Measurements from ENCODE around the gene UBASH3A. TPM values are rescaled to one million over a fixed set of nuclear protein-coding genes. Genes with fewer than 3 reads are reported as not detected.
A peak's percentile ranks its signal among the peaks of the same experiment; 100 is the strongest.

Gene UBASH3A
- polyA plus RNA-seq, 3 donors = not detected

DNA sequence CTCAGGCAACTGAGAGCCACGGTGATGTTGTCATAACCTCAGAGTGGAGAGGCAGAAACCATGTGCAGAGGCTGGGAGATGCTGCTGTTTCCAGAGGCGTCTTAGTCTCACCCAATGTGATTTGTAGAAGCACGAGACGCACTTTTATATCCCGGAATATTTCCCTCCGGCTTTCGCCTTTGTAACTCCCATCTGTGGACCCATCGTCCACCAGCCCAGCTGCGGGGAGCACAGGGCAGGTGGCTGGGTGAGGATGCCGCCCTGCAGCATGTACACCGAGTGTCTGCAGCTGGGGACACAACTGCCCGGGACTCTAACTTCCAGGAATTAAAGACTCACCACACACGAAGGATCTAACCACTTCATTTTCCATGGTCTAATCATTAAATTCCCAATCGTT, 43.5 kb downstream of the UBASH3A start:
- Histone ChIP-seq H3K27ac (ENCODE audit: low read depth in 1 of 2, low read length in 2 of 2) (no peak overlapping the region), H3K4me2 (replicated peaks; ENCODE audit: extremely low read depth, low read length, poor library complexity, severe bottlenecking) (no peak overlapping the region), H3K36me3 (replicated peaks in 1 of 2; ENCODE audit: control insufficient read depth in 1 of 2, insufficient read depth in 2 of 2, low read length in 2 of 2) (no peaks in the 10 kb centered on the region), H3K9ac (ENCODE audit: insufficient read depth, low read length, poor library complexity, severe bottlenecking) (no peak overlapping the region), H2AFZ (ENCODE audit: insufficient read depth, low read depth, low read length, poor library complexity, severe bottlenecking) (no peak overlapping the region), H3K9me3 (replicated peaks in 1 of 2; ENCODE audit: control insufficient read depth in 1 of 2, insufficient read depth in 1 of 2, low read length in 2 of 2) (no peaks in the 10 kb centered on the region), H3K27me3 (ENCODE audit: control insufficient read depth in 2 of 2, insufficient read depth in 2 of 2, low read length in 2 of 2) (no peaks in the 10 kb centered on the region), H3K4me1 (ENCODE audit: control insufficient read depth in 1 of 2, insufficient read depth in 2 of 2, low read length in 2 of 2) (peaks cover 6 to 8% of the 10 kb centered on the region in 2 donors), H3K4me3 (replicated peaks in 1 of 3; ENCODE audit: low read depth in 2 of 3, low read length in 3 of 3) (no peak overlapping the region), H3K79me2 (ENCODE audit: insufficient read depth, low read length) (no peaks in the 10 kb centered on the region), H4K20me1 (ENCODE audit: insufficient read depth, low read length) (no peaks in the 10 kb centered on the region)
- Mint-ChIP-seq H3K36me3 (no peaks in the 10 kb centered on the region), H3K27me3 (ENCODE audit: low read depth in 3 of 3) (peaks cover 0 to 6% (median 5%) of the 10 kb centered on the region in 3 donors), H3K4me3 (no peak overlapping the region), H3K4me1 (peaks cover 7% of the 10 kb centered on the region), H3K9me3 (peaks cover 0 to 6% (median 0%) of the 10 kb centered on the region in 7 donors), H3K27ac (no peak overlapping the region)
- 91% methylated on average over 12 of the region's 14 CpGs for WGBS (ENCODE audit: insufficient coverage)
- no peak for DNase-seq
- TF ChIP-seq CTCF (IDR thresholded peaks at IDR 0.05) = no peak
- intact Hi-C loops (cut with micrococcal nuclease) = loop anchor here (5.0 to 10.0 kb wide), 5 partner anchors 65 to 302 kb away; no protein-coding TSS in a partner anchor

- DNase-seq = no peak
- peaks cover 0 to 6% (median 6%) of the 10 kb centered on the region in 3 donors for H3K27me3 Mint-ChIP-seq (ENCODE audit: low read depth in 3 of 3)
- intact Hi-C loops (cut with micrococcal nuclease) = loop anchor here (5.0 to 10.0 kb wide), 5 partner anchors 65 to 303 kb away; no protein-coding TSS in a partner anchor
These were observed 44.0 kb downstream of the UBASH3A start for GRCh38 chr21:42447732-42448131.

More at GRCh38 chr21:42447732-42448131, 44.0 kb downstream of the UBASH3A start:
- no peak overlapping the region for H3K4me3 Mint-ChIP-seq
- no peak for TF ChIP-seq CTCF (IDR thresholded peaks at IDR 0.05)
- Histone ChIP-seq H3K9ac (ENCODE audit: insufficient read depth, low read length, poor library complexity, severe bottlenecking) (no peak overlapping the region), H3K36me3 (replicated peaks in 1 of 2; ENCODE audit: control insufficient read depth in 1 of 2, insufficient read depth in 2 of 2, low read length in 2 of 2) (no peaks in the 10 kb centered on the region), H3K4me3 (replicated peaks in 1 of 3; ENCODE audit: low read depth in 2 of 3, low read length in 3 of 3) (no peak overlapping the region), H3K27me3 (ENCODE audit: control insufficient read depth in 2 of 2, insufficient read depth in 2 of 2, low read length in 2 of 2) (no peaks in the 10 kb centered on the region), H3K79me2 (ENCODE audit: insufficient read depth, low read length) (no peaks in the 10 kb centered on the region), H3K4me2 (replicated peaks; ENCODE audit: extremely low read depth, low read length, poor library complexity, severe bottlenecking) (no peak overlapping the region), H3K4me1 (ENCODE audit: control insufficient read depth in 1 of 2, insufficient read depth in 2 of 2, low read length in 2 of 2) (peaks cover 6 to 8% of the 10 kb centered on the region in 2 donors), H3K27ac (ENCODE audit: low read depth in 1 of 2, low read length in 2 of 2) (no peak overlapping the region), H3K9me3 (replicated peaks in 1 of 2; ENCODE audit: control insufficient read depth in 1 of 2, insufficient read depth in 1 of 2, low read length in 2 of 2) (no peaks in the 10 kb centered on the region), H2AFZ (ENCODE audit: insufficient read depth, low read depth, low read length, poor library complexity, severe bottlenecking) (no peak overlapping the region), H4K20me1 (ENCODE audit: insufficient read depth, low read length) (no peaks in the 10 kb centered on the region)
- H3K36me3 Mint-ChIP-seq = no peaks in the 10 kb centered on the region
- peaks cover 0 to 6% (median 0%) of the 10 kb centered on the region in 7 donors for H3K9me3 Mint-ChIP-seq
- 95% methylated on average over 10 of the region's 10 CpGs for WGBS (ENCODE audit: insufficient coverage)
- peak overlapping the region in 1 of 7 donors; percentile 58 for H3K27ac Mint-ChIP-seq
- H3K4me1 Mint-ChIP-seq = peaks cover 7% of the 10 kb centered on the region
